Measurements from ENCODE around the gene ADIPOR2.
"Not testable (repeated sequence)": the region's sequence is repeated elsewhere in the genome, so short reads cannot be mapped to it uniquely, and the experiment has no call there.

ADIPOR2 gene

DNA sequence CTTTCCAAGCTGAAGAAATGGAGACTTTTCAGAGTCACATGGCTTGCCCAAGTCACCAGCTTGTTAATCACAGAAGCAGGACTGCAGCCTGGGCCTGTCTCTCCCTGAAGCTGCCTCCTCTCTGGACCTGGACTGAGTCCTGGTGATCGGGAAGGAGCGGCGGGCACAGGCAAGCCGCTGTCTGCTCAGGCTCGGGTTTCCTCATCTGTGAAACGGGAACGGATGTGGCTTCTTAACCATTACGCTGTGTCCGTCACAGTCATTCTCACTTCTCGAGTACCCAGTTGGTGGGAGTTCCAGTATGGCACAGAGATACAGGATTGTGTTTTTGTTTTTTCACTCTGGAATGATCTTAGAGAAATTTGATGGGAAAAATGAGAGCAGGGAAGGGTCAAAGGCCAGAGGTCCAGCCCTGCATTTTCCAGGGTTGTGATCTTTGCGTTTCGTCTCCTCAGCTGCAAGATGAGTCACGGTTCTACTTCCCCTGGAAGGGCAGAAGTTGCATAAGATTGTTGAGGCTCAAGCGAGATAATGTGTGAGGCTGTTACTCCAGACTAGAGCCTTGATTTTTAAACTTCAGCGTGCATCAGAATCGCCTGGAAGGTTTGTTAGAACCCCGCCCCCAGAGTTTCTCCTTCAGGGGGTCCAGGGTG, 121.9 kb downstream of the ADIPOR2 start:
- Histone ChIP-seq H3K4me3 (ENCODE audit: insufficient read depth, low read depth, low read length) (no peak overlapping the region), H3K4me1 (ENCODE audit: control insufficient read depth, insufficient read depth, low read length) (no peaks in the 10 kb centered on the region), H3K27ac (ENCODE audit: insufficient read depth, low read depth, low read length, poor library complexity, severe bottlenecking) (no peak overlapping the region), H3K9me3 (ENCODE audit: control insufficient read depth, low read length) (no peaks in the 10 kb centered on the region), H3K27me3 (ENCODE audit: control insufficient read depth, insufficient read depth, low read length, poor library complexity, severe bottlenecking) (peaks cover 3% of the 10 kb centered on the region), H3K36me3 (ENCODE audit: control insufficient read depth, insufficient read depth, low read length) (no peaks in the 10 kb centered on the region)
- 91 to 94% methylated on average over 17 of the region's 17 CpGs for WGBS, 2 experiments

DNA sequence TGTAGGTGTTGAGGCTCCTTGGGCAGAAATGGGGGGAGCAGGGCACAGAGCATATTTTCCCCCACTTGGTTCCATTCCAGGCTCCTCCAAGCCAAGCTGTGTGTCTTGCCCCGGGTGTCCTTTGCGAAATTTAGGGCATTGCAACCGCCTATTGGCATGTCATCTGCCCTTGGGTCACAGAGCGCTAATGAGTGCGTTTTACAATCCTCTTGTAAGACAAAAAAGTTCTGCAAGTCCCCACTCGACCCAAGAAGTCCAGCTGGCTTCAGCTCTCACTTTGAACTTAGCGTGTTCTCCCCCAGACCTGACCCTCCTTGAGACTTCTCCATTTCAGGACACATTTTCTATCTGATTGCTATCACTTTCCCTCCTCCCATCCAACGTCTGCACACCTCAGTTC, 123.4 kb downstream of the ADIPOR2 start:
- peaks cover 7% of the 10 kb centered on the region for H3K27me3 ChIP-seq (ENCODE audit: control insufficient read depth, insufficient read depth, low read length, poor library complexity, severe bottlenecking)
- no peaks in the 10 kb centered on the region for H3K36me3 ChIP-seq (ENCODE audit: control insufficient read depth, insufficient read depth, low read length)
- WGBS, 2 experiments, result 89 to 91% methylated on average over 8 of the region's 8 CpGs
- H3K9me3 ChIP-seq (ENCODE audit: control insufficient read depth, low read length), result no peaks in the 10 kb centered on the region
- no peak overlapping the region for H3K4me3 ChIP-seq (ENCODE audit: insufficient read depth, low read depth, low read length)
- H3K27ac ChIP-seq (ENCODE audit: insufficient read depth, low read depth, low read length, poor library complexity, severe bottlenecking), result no peak overlapping the region
- no peaks in the 10 kb centered on the region for H3K4me1 ChIP-seq (ENCODE audit: control insufficient read depth, insufficient read depth, low read length)

DNA sequence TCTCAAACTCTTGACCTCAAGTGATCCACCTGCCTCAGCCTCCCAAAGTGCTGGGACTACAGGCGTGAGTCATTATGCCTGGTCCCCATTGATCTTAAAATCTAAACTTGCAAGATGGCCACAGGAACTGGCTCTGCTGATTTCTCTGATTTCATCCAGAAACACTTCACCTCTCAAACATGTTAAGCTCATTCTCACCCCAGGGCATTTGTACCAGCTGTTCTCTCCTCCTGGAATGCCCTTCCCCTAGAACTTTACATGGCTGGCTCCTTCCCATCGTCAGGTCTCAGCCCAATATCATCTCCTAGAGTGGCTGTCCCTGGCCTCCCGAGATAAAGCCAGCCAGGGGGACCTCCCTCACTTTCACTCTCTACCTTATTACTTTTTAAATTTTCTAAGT, 124.2 kb downstream of the ADIPOR2 start:
- Histone ChIP-seq H3K9me3 (ENCODE audit: control insufficient read depth, low read length) (no peaks in the 10 kb centered on the region), H3K4me1 (ENCODE audit: control insufficient read depth, insufficient read depth, low read length) (peaks cover 7% of the 10 kb centered on the region), H3K4me3 (ENCODE audit: insufficient read depth, low read depth, low read length) (no peak overlapping the region), H3K27ac (ENCODE audit: insufficient read depth, low read depth, low read length, poor library complexity, severe bottlenecking) (no peak overlapping the region), H3K27me3 (ENCODE audit: control insufficient read depth, insufficient read depth, low read length, poor library complexity, severe bottlenecking) (peaks cover 16% of the 10 kb centered on the region), H3K36me3 (ENCODE audit: control insufficient read depth, insufficient read depth, low read length) (no peaks in the 10 kb centered on the region)
- WGBS, 2 experiments, result 88 to 93% methylated on average over 3 of the region's 3 CpGs

DNA sequence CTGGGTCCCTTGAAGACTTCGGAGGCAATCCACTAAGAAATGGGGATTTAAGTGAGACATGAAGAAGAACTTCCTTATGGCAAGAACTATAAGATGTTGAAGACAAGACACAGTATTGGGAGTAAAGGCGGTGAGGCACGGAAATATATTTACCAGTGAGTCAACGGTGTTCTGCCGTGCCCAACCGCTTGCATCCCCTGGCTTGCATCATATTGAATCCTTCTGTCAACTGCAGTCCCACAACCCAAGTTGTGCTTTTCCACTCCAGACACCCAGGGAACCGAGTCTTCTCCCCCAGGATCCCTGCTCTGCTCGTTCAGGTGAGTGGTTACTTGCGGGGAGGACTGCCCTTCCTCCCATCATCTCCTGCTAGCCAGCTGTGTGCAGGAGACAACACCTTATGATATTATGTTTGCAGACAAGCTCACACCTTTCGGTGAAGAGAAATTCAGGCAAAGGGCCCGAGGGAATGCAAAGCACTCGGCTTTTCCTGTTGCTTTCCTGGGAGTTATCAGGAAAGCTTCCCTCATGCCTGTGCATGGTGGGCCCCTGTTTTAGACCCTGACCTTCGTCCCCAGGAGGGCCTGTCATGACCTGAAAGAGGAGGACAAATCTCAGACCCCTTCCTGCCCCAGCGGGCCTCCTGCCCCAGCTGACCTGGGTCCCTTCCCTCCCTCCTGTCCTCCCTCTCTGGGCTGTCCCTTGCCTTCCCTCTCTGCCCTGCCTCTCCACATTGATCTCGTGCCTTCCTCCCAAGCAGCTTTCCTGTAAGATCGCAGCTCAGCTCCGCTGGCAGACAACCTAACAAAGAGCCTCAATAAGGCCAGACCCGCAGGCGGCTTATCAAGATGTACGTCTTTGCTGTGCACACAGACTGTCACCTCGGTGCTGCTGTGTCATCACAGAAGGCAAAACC, 125.2 kb downstream of the ADIPOR2 start:
- no peaks in the 10 kb centered on the region for H3K9me3 ChIP-seq (ENCODE audit: control insufficient read depth, low read length)
- H3K27ac ChIP-seq (ENCODE audit: insufficient read depth, low read depth, low read length, poor library complexity, severe bottlenecking), result no peak overlapping the region
- no peaks in the 10 kb centered on the region for H3K36me3 ChIP-seq (ENCODE audit: control insufficient read depth, insufficient read depth, low read length)
- WGBS, 2 experiments, result 89% methylated on average over 21 of the region's 21 CpGs
- peaks cover 26% of the 10 kb centered on the region for H3K27me3 ChIP-seq (ENCODE audit: control insufficient read depth, insufficient read depth, low read length, poor library complexity, severe bottlenecking)
- no peak overlapping the region for H3K4me3 ChIP-seq (ENCODE audit: insufficient read depth, low read depth, low read length)
- peaks cover 13% of the 10 kb centered on the region for H3K4me1 ChIP-seq (ENCODE audit: control insufficient read depth, insufficient read depth, low read length)

DNA sequence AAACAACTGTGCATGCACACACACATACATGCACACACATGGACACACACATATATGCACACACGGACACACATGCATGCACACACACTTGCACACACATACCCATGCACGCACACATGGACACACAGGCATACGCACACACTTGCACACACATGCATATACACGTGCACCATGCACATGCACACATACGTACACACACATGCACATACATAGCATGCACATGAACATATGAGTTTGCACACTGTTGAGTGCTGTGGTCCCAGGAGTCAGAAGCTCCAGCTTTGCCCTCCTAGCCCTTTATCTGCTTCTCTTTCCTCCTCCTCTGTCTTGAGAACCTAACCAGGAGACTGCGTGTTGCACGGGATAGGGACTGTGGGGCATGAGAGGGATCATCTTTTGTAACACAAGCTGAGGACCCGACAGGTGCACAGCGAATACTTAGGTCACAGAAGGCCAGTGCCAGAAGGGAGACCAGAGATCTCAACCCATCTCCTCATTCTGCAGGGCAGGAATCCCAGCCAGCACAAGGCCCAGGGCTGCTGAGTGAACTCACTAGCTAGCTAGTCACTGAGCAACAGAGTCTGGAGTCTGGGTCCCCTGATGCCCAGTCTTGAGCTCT, 126.0 kb downstream of the ADIPOR2 start:
- peaks cover 17% of the 10 kb centered on the region for H3K4me1 ChIP-seq (ENCODE audit: control insufficient read depth, insufficient read depth, low read length)
- H3K27ac ChIP-seq (ENCODE audit: insufficient read depth, low read depth, low read length, poor library complexity, severe bottlenecking), result no peak overlapping the region
- 93 to 94% methylated on average over 9 of the region's 9 CpGs for WGBS, 2 experiments
- H3K27me3 ChIP-seq (ENCODE audit: control insufficient read depth, insufficient read depth, low read length, poor library complexity, severe bottlenecking), result peaks cover 33% of the 10 kb centered on the region
- no peaks in the 10 kb centered on the region for H3K9me3 ChIP-seq (ENCODE audit: control insufficient read depth, low read length)
- no peak overlapping the region for H3K4me3 ChIP-seq (ENCODE audit: insufficient read depth, low read depth, low read length)
- H3K36me3 ChIP-seq (ENCODE audit: control insufficient read depth, insufficient read depth, low read length), result no peaks in the 10 kb centered on the region

DNA sequence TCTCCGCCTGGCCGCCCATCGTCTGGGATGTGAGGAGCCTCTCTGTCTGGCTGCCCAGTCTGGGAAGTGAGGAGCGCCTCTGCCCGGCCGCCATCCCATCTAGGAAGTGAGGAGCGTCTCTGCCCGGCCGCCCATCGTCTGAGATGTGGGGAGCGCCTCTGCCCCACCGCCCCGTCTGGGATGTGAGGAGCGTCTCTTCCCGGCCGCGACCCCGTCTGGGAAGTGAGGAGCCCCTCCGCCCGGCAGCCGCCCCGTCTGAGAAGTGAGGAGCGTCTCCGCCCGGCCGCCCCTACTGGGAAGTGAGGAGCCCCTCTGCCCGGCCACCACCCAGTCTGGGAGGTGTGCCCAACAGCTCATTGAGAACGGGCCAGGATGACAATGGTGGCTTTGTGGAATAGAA, 127.1 kb downstream of the ADIPOR2 start:
- H3K4me1 ChIP-seq (ENCODE audit: control insufficient read depth, insufficient read depth, low read length), result peaks cover 22% of the 10 kb centered on the region
- 96% methylated on average over 27 of the region's 28 CpGs for WGBS, 2 experiments
- H3K36me3 ChIP-seq (ENCODE audit: control insufficient read depth, insufficient read depth, low read length); H3K9me3 ChIP-seq (ENCODE audit: control insufficient read depth, low read length); H3K4me3 ChIP-seq (ENCODE audit: insufficient read depth, low read depth, low read length); H3K27ac ChIP-seq (ENCODE audit: insufficient read depth, low read depth, low read length, poor library complexity, severe bottlenecking): not testable (repeated sequence)
- peaks cover 44% of the 10 kb centered on the region for H3K27me3 ChIP-seq (ENCODE audit: control insufficient read depth, insufficient read depth, low read length, poor library complexity, severe bottlenecking)

DNA sequence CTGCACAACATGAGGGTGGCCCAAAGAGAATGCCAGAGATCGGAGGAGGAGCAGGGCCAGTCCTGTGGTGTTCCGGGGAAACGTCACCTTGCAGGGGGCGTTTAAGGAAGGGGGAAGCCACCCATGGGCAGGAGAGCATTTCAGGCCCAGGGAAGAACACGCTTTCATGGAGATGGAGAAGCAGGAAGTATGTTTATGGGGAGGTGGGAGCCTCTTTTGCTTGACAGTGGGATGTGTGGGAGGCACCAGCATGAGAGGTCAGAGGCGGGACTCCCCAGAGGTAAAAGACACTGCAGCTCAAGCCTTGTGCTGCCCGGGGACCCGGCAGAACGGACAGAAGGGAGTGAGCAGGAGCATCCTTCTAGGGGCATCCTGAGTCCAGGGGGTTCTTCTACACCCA, 128.2 kb downstream of the ADIPOR2 start:
- H3K9me3 ChIP-seq (ENCODE audit: control insufficient read depth, low read length), result no peaks in the 10 kb centered on the region
- no peak overlapping the region for H3K4me3 ChIP-seq (ENCODE audit: insufficient read depth, low read depth, low read length)
- no peak overlapping the region for H3K27ac ChIP-seq (ENCODE audit: insufficient read depth, low read depth, low read length, poor library complexity, severe bottlenecking)
- peaks cover 22% of the 10 kb centered on the region for H3K4me1 ChIP-seq (ENCODE audit: control insufficient read depth, insufficient read depth, low read length)
- no peaks in the 10 kb centered on the region for H3K36me3 ChIP-seq (ENCODE audit: control insufficient read depth, insufficient read depth, low read length)
- H3K27me3 ChIP-seq (ENCODE audit: control insufficient read depth, insufficient read depth, low read length, poor library complexity, severe bottlenecking), result peaks cover 47% of the 10 kb centered on the region
- WGBS, 2 experiments, result 79 to 81% methylated on average over 9 of the region's 9 CpGs

DNA sequence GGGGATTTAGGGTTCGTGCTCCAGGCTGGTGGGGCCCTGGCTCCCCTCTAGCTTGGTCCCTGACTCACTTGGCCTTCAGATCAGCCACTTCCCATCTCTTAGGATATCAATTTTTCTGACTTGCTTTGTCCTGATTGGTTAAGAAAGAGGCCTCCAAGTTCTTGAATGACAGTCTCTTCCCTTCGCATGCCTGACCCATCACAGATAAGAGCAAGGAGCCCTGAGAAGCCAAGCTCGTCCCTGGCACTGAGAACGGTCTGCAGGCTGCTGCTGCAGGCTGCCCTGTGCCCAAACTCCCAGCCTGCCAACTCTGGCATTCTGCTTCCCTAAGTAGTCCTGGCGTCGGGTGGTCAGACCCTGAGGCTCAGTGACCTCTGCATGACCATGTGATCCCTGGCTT, 128.7 kb downstream of the ADIPOR2 start:
- Histone ChIP-seq H3K27me3 (ENCODE audit: control insufficient read depth, insufficient read depth, low read length, poor library complexity, severe bottlenecking) (peaks cover 47% of the 10 kb centered on the region), H3K9me3 (ENCODE audit: control insufficient read depth, low read length) (no peaks in the 10 kb centered on the region), H3K36me3 (ENCODE audit: control insufficient read depth, insufficient read depth, low read length) (no peaks in the 10 kb centered on the region), H3K4me1 (ENCODE audit: control insufficient read depth, insufficient read depth, low read length) (peaks cover 22% of the 10 kb centered on the region), H3K27ac (ENCODE audit: insufficient read depth, low read depth, low read length, poor library complexity, severe bottlenecking) (no peak overlapping the region), H3K4me3 (ENCODE audit: insufficient read depth, low read depth, low read length) (no peak overlapping the region)
- WGBS, 2 experiments, result 69 to 74% methylated on average over 6 of the region's 6 CpGs

DNA sequence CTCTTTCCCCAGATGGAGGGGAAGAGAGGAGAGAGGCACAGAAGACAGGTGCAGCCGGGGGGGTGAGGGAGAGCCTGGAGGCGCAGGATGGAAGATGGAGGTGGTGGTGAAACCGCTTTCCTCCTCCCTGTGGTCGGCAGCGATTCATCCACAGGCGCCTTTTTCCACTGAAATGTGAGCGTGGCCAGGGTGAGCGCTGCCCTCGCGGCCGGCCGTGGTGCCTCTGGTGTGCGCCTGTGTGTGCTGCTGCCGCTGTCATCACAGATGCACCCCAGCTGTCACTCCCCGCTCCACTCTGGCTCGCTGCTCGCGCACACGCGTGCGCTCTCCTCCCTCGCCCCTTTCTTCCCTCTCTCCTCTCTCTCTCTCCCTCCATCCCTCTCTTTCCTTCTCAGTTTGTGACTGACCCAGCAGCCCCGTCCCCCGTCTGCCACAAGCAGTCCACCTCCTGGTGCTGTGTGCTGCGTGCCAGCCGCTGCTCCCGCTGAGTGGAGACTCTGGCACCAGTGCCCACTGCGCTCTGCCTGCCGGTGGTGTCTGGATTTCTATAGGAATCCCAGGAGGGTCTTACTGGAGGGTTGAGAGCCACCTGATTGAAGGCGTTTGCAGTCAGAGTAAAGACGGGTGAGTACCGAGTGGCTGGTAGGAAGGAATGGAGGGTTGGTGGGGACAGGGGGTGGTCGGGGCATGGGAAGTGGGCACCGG, 129.5 kb downstream of the ADIPOR2 start, which contains the start of gene LRTM2:
LRTM2 (plus strand) TSS at position 375 of the 705 bp plus-strand sequence. CDS start 7,584 bp downstream, outside the sequence.
- Histone ChIP-seq H3K4me3 (ENCODE audit: insufficient read depth, low read depth, low read length) (no peak within 1 kb of the TSS), H3K27ac (ENCODE audit: insufficient read depth, low read depth, low read length, poor library complexity, severe bottlenecking) (no peak within 1 kb of the TSS)
- 23 to 27% methylated on average over 34 of the region's 34 CpGs for WGBS, 2 experiments

More for the DNA sequence above, 129.5 kb downstream of the ADIPOR2 start, which contains the start of gene LRTM2:
- Histone ChIP-seq H3K27me3 (ENCODE audit: control insufficient read depth, insufficient read depth, low read length, poor library complexity, severe bottlenecking) (peaks cover 47% of the 10 kb centered on the region), H3K4me1 (ENCODE audit: control insufficient read depth, insufficient read depth, low read length) (peaks cover 22% of the 10 kb centered on the region), H3K36me3 (ENCODE audit: control insufficient read depth, insufficient read depth, low read length) (no peaks in the 10 kb centered on the region), H3K9me3 (ENCODE audit: control insufficient read depth, low read length) (no peaks in the 10 kb centered on the region)

Data from ectodermal cell (in vitro differentiated cells).